ENCODE results near the gene SPEM2. TPM values are rescaled to one million over a fixed set of nuclear protein-coding genes. Genes with fewer than 3 reads are reported as not detected.

Gene SPEM2
- total RNA-seq, 1 experiment from 2014 or later: 0.24 TPM

GRCh38 chr17:7407485-7408251 is 17.7 kb upstream of the SPEM2 start, which contains the start of gene NLGN2:
Gene NLGN2 (plus strand): TSS chr17:7407845. CDS start chr17:7408256, 411 bp downstream.
- H3K27me3 ChIP-seq (replicated peaks; ENCODE audit: insufficient read depth, low read depth, low read length, poor library complexity): no peaks in the 10 kb centered on the region
- peaks cover 13% of the 10 kb centered on the region for H3K36me3 ChIP-seq (ENCODE audit: insufficient read depth, low read length, poor library complexity, severe bottlenecking)
- H3K4me3 ChIP-seq (ENCODE audit: low read depth, low read length, poor library complexity, severe bottlenecking): no peak within 1 kb of the TSS
- CTCF ChIA-PET: no interaction called here
- no peak for DNase-seq (ENCODE audit: low spot score)
- no peak for TF ChIP-seq EZH2 (IDR thresholded peaks at IDR 0.05; ENCODE audit: borderline replicate concordance, low read depth, low read length, poor library complexity, severe bottlenecking)
- BruUV-seq (replicated peaks): no TSS peak
- no peaks in the 10 kb centered on the region for H3K9me3 ChIP-seq (ENCODE audit: low read depth, low read length, poor library complexity, severe bottlenecking)
- peaks cover 17% of the 10 kb centered on the region for H3K4me1 ChIP-seq (ENCODE audit: insufficient read depth, low read length, poor library complexity, severe bottlenecking)
- POLR2A ChIA-PET (ENCODE audit: low non-redundant PET): no interaction called here
- intact Hi-C loops (cut with micrococcal nuclease; ENCODE audit: unreplicated experiment): no loop called here
- H3K27ac ChIP-seq (ENCODE audit: low read depth, low read length, poor library complexity, severe bottlenecking): no peak within 1 kb of the TSS

GRCh38 chr17:7408252-7408727 is 17.1 kb upstream of the SPEM2 start:
- Histone ChIP-seq H3K27ac (ENCODE audit: low read depth, low read length, poor library complexity, severe bottlenecking) (no peak overlapping the region), H3K4me1 (ENCODE audit: insufficient read depth, low read length, poor library complexity, severe bottlenecking) (peaks cover 11% of the 10 kb centered on the region), H3K36me3 (ENCODE audit: insufficient read depth, low read length, poor library complexity, severe bottlenecking) (peaks cover 13% of the 10 kb centered on the region), H3K9me3 (ENCODE audit: low read depth, low read length, poor library complexity, severe bottlenecking) (no peaks in the 10 kb centered on the region), H3K27me3 (replicated peaks; ENCODE audit: insufficient read depth, low read depth, low read length, poor library complexity) (no peaks in the 10 kb centered on the region), H3K4me3 (ENCODE audit: low read depth, low read length, poor library complexity, severe bottlenecking) (no peak overlapping the region)
- intact Hi-C loops (cut with micrococcal nuclease; ENCODE audit: unreplicated experiment): no loop called here
- TF ChIP-seq EZH2 (IDR thresholded peaks at IDR 0.05; ENCODE audit: borderline replicate concordance, low read depth, low read length, poor library complexity, severe bottlenecking): no peak
- TF ChIP-seq, protein P1, sequence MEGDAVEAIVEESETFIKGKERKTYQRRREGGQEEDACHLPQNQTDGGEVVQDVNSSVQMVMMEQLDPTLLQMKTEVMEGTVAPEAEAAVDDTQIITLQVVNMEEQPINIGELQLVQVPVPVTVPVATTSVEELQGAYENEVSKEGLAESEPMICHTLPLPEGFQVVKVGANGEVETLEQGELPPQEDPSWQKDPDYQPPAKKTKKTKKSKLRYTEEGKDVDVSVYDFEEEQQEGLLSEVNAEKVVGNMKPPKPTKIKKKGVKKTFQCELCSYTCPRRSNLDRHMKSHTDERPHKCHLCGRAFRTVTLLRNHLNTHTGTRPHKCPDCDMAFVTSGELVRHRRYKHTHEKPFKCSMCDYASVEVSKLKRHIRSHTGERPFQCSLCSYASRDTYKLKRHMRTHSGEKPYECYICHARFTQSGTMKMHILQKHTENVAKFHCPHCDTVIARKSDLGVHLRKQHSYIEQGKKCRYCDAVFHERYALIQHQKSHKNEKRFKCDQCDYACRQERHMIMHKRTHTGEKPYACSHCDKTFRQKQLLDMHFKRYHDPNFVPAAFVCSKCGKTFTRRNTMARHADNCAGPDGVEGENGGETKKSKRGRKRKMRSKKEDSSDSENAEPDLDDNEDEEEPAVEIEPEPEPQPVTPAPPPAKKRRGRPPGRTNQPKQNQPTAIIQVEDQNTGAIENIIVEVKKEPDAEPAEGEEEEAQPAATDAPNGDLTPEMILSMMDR (conservative IDR thresholded peaks at IDR 0.05; ENCODE audit: low read depth, low read length): no peak
- DNase-seq (ENCODE audit: low spot score): no peak
- no TSS peak for BruUV-seq (replicated peaks)
- POLR2A ChIA-PET (ENCODE audit: low non-redundant PET): no interaction called here
- CTCF ChIA-PET: no interaction called here

DNA sequence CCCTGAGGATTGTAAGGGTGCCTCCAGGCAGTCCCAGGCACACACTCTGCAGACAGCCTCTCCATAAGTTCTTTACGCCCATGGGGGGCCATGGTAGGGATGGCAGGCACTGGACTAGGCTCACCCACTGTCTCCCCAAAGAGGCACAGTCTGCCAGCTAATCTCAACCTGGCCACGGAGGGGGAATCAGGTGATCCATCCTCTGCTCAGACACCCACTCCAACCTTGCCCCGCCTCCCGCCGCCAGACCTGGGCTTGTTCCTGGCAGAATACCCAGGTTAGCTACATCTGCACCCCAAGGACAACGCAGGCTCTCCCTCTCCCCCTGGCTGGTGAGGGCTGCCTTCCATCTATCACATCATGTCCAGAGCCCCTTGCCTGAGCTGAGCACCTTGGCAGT is 16.6 kb upstream of the SPEM2 start:
- H3K27me3 ChIP-seq (replicated peaks; ENCODE audit: insufficient read depth, low read depth, low read length, poor library complexity): no peaks in the 10 kb centered on the region
- no peak overlapping the region for H3K4me3 ChIP-seq (ENCODE audit: low read depth, low read length, poor library complexity, severe bottlenecking)
- peaks cover 13% of the 10 kb centered on the region for H3K36me3 ChIP-seq (ENCODE audit: insufficient read depth, low read length, poor library complexity, severe bottlenecking)
- intact Hi-C loops (cut with micrococcal nuclease; ENCODE audit: unreplicated experiment): no loop called here
- H3K27ac ChIP-seq (ENCODE audit: low read depth, low read length, poor library complexity, severe bottlenecking): no peak overlapping the region
- no peak for DNase-seq (ENCODE audit: low spot score)
- TF ChIP-seq, protein P1 (conservative IDR thresholded peaks at IDR 0.05; ENCODE audit: low read depth, low read length): no peak
- no peak for TF ChIP-seq EZH2 (IDR thresholded peaks at IDR 0.05; ENCODE audit: borderline replicate concordance, low read depth, low read length, poor library complexity, severe bottlenecking)
- BruUV-seq (replicated peaks): no TSS peak
- peaks cover 10% of the 10 kb centered on the region for H3K4me1 ChIP-seq (ENCODE audit: insufficient read depth, low read length, poor library complexity, severe bottlenecking)
- CTCF ChIA-PET: no interaction called here
- no peaks in the 10 kb centered on the region for H3K9me3 ChIP-seq (ENCODE audit: low read depth, low read length, poor library complexity, severe bottlenecking)
- POLR2A ChIA-PET (ENCODE audit: low non-redundant PET): no interaction called here
